HG03457 (cell line): ENCODE measurements around the gene PLCL2.

Experiments
- ATAC-seq: cut with Tn5 transposase; IDR thresholded peaks from one replicate; pipeline ENCODE4 v1.9.1; 2021; ENCODE audit warnings: moderate number of reproducible peaks; ENCODE audit not compliant: unreplicated experiment

The PLCL2 gene

DNA sequence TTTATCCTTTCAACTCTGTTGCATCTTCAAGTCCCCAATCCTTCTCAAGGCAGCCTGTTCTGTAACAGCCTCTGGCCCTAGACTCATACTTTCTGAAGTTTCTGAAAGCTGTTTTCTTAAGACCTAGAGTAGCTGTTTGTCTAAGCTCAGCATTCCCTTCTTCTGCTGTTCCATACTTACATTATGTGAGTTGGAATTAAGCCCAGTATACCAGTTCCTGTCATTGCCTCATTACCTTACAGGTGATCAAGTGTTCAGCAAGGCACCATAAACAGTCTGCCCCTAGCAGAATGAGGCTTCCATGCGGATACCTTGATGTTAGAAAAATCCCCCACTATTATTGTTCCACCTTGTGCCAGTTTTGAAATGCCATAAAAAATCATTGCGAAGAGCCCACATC, 180.6 kb downstream of the PLCL2 start:
- ATAC-seq, result no peak

DNA sequence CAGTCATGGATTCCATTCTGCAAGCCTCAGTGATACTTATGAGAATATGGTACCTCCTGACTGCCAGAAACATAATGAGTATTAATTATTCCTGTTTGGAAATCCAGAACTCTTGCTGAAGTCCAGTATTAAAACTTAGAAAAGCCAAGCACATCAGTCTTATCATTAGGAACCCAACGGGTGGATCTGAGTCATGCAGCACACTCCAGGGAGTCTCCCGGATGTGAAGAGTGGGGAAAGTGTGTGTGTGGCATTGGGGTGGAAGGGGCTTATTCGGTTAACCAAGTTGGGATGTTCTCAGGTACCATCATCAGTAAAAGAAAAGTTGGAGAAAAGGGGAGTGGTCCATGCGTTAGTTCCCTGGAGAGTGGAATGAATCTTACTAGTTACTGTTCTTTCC, 181.1 kb downstream of the PLCL2 start:
- ATAC-seq, result no peak

DNA sequence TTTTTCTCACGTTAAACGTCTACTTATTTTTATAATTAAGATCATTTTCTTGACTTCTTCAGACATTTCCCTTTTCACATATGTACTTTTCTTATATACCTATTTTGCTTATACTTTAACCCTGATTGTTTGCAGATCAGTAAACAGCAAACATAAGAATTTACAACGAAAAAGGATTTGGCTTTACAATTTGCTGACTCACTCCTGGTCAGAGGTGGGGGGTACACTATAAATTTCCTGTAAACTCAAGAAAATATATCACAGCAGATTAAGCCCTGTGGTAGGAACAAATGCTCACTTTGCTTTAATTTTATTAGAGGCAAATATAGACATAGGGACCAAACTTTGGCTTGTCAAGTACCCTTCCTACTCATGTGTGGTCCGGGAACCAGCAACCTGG, 185.0 kb downstream of the PLCL2 start:
- no peak for ATAC-seq

DNA sequence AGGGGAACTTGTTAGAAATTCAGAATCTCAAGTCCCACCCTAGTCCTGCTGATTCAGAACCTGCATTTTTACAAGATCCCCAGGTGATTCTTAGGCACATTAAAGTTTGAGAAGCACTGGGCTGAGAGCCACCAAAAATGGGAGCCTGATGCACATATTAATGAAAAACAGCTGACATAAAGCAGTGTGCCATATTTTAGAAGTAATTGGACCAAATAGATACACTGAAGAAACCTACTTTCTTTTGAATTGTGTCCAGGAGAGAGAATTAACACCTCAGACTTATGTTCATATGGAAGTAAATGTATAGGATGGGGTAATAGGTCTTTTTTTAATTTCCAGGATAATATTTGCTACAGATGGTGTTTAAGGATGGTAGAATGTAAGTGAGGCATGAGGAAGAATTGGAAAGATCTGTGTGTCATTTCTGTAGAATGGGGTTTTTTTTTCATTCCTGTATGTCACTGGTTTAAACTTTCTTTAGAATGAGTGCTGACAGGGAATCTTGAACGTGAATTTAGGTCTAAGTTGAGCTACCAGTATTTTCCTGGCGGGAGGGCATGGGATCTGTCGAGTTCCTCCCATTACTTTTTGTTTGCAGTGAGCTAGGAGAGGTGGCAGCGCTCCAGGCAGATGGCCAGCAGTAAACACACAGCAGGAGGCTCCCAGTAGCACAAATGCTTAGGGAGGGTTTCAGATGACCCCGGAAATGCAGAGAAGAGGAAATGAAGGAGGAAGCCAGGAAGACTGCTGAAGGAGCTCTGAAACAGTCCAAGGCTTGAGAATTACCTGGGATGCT, 185.6 kb downstream of the PLCL2 start:
- ATAC-seq, result no peak

DNA sequence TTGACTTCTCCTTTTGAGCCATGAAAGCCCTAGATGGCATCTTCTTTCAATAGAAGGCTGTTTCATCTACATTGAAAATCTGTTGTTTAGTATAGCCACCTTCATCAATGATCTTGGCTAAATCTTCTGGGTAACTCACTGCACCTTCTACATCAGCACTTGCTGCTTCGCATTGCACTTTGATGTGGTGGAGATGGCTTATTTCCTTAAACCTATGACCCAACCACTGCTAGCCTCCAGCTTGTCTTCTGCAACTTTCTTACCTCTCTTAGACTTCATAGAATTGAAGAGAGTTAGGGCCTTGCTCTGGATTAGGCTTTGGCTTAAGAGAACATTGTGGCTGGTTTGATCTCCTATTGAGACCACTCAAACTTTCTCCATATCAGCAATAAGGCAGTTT, 189.8 kb downstream of the PLCL2 start:
- ATAC-seq, result no peak

DNA sequence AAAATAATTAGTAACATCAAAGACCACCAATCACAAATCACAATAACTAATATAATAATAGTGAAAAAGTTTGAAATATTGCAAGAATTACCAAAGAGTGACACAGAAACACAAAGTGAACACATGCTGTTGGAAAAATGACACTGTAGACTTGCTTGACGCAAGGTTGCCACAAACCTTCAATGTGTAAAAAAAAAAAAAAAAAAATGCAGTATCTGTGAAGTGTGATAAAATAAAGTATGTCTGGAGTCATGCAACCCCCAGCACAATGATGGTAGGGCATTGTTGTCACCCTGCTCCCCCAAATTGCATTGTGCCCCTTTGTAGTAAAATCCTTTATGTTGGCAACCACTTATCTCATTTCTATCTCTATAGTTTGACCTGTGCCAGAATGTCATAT, 190.6 kb downstream of the PLCL2 start:
- ATAC-seq, result no peak

DNA sequence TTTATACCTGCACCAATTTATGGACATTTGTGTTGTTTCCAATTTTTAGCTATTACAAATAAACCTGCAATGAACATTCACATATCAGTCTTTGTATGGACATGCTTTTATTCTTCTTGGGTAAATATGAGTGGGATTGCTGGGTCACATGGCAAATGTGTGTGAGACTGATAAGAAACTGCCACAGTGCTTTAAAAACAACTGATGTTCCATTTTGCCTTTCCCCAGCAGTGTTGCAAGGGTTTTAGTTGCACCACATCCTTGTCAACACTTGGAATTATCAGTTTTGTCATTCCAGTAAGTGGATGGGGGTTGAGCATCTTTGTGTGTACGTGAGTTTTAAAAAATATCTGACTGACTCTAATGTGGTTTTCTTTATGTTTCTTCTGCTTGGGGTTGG, 191.2 kb downstream of the PLCL2 start:
- ATAC-seq, result no peak

DNA sequence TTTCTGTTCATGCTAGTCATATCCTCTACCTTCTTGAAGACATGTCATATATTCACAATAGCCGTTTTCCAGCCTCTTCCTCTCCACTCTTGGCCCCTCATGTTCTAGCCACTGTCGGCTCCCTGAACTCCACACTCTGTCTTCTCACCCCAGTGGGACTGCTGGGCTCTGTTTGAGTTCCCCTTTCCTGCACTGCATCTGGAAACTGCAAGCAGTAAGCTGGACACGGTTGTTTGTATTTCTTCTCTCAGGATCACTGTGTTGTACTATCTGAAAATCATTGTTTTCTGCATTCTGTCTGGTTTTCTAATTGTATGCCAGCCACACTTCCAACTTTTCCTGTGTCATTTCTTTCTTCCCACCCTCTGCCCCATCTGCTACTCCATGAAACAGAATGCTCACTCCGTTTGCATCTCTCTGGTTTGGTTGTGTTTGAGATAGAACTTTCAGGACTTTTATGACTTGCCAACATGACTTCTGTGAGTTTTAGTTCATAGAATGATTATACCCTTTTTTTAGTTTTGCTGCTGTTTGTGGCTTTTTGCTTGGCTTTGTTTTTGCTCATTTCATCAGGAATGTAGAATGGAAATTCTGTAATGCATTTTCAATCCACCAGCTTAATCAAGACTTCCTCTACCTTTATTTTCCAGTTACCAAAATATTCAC, 192.3 kb downstream of the PLCL2 start:
- no peak for ATAC-seq

DNA sequence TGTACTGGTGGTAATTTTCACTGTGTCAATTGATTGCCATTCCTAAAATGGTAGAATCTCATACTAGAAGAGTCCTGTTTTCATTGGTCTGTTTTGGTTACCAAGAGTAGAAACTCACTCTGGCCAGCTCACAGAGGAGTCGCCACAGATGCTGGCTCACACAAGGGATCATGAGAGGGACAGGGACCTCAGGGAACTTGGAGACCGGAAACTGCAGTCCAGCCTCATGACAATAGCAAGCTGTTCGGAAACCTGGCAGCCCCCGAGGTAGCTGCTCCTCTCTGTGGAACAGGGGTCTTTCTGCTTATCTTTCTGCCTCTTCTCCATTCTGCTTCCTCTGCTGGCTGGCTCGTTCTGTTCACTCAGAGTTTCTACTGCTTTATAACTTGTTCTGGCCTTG, 192.9 kb downstream of the PLCL2 start:
- ATAC-seq, result no peak

DNA sequence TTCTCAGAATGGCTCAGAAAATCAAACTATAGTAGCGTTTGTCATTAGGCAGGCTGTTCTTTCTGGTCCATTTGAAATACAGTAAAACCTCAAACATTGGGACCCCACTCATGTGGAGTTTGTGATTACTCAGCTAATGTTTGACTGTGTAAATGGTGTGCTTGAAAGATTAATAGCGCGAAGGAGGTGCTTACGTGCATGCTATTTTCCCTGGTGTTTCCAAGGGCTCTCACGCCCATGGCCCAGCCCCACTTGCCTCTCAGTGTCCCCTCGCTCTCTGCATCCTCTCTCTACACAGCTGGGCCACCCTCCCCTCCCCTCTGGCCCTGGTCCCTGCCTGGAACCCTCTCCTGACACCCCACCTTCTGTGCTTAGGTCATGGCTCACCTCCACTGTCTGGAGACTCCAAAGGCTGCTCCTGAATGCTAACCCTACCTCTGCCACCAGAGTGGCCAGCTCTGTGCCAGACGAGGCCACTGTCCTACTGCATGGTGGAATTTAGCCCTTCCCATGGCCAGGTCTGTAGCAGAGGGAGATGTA, 194.2 kb downstream of the PLCL2 start:
- ATAC-seq, result no peak

DNA sequence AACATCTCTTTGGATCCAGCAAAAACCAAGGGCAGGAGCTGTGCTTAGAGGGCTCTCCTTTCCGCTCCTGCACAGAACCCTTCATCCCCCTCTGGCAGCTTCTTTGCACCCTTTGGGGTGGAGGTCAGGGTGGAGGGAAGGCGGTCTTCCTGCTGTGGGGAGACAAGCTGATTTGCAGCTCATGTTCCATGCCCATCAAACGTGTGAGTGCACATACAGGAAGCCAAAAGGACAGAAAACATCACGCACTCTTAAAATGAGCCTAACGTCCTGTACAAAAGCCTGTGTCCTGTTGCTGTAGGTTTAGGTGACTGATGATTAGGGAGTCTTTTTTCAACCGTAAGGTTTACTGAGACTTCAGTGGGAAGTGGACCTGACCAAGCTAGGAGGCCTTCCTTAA, 195.2 kb downstream of the PLCL2 start:
- no peak for ATAC-seq

DNA sequence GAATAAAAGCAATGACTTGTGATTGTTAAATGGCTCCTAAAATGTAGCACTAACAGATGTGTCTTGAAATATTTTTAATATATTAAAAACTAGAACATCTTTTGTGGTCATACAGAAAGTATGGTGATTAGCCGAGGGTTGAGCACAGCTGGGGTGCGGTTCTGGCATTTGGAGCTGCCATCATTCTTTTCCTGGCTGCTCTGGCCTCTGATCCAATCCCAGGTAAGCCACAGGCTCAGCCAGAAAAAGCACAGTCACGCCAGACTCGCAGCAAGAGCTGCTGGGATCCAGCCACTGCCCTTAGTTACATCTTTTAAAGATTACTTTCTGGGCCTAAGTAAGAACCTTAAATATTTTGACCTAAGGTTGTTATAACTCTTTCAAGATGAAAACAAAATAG, 196.8 kb downstream of the PLCL2 start:
- ATAC-seq, result no peak

DNA sequence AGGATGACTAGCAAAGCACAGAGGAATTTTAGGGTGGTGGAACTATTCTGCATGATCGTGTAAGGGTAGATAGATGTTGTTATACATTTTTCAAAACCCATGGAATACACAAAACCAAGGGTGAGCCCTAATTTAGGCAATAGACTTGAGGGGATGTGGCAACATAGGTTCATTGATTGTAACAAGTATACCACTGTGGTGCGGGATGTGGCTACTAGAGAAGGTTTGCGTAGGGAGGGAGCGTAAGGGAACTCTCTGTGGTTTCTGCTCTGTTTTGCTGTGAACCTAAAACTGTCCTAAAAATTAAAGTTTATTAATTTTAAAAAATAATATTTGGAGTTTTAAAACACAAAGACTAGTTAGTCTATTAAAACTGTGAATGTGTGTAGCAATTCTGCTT, 202.8 kb downstream of the PLCL2 start:
- no peak for ATAC-seq

DNA sequence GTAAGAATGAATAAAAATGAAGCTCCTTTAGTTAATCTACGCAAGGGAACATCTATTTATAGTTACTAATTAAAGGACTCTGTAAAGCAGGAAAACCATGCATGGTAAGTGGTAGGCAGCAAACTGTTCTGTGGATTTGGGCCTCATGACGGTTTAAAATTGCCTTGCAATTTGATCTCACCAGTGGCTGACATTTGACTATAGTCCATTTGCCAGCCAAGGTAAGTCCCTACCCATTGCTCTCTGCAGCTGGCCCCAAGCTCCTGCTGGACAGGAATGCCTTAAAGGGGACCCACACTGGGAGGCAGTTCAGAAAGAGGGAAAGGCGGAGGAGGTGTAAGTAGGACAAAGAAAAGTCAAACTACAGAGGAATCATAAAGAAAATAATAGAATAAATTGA, 203.3 kb downstream of the PLCL2 start:
- ATAC-seq, result no peak

DNA sequence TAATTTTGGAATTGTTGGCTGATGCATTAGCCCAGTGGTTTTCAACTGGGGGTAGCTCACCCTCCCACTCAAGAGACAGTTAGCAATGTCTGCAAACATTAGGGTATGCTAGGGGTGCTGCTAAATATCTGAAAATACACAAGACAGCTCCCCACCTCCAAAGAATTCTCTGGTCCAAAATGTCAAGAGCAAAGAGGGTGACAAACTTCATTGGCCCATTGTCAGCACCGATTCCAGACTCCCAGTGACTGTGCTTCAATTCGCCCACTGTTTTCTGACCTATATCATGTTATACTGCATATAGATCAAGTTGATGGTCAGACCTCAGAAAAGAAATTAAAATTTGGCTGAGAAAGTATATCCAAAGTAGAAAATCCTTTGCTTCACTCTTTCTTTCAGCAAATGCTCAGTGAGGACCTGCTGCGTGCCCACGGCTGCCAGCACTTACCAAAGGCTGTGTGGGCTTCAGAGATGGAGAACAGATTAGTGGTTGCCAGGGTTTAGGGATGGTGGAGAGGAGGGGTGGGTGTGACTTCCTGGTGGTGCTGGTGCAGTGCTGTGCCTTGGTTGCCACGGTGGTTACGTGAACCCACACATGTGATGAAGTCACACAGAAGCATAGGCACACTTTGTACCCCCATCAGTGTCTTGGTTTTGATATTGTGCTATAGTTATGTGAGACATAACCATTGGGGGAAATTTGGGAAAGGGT, 204.0 kb downstream of the PLCL2 start:
- no peak for ATAC-seq

DNA sequence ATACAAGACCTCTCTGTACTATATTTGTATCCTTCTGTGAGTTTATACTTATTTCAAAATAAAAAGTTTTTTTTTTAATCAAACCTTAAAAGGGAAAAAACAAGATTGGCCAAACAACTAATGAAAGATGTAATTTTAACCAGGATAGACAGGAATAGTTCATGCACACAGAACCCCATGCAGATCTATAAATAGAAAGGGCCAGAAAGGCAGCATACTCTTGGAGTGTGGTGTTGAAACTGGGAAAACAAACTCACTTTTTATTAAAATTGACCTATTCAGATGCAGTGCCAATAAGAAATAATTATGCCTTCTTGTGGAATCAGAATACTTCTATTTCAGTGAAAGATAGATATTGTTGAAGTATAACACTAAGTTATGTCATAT, 204.6 kb downstream of the PLCL2 start:
- no peak for ATAC-seq

DNA sequence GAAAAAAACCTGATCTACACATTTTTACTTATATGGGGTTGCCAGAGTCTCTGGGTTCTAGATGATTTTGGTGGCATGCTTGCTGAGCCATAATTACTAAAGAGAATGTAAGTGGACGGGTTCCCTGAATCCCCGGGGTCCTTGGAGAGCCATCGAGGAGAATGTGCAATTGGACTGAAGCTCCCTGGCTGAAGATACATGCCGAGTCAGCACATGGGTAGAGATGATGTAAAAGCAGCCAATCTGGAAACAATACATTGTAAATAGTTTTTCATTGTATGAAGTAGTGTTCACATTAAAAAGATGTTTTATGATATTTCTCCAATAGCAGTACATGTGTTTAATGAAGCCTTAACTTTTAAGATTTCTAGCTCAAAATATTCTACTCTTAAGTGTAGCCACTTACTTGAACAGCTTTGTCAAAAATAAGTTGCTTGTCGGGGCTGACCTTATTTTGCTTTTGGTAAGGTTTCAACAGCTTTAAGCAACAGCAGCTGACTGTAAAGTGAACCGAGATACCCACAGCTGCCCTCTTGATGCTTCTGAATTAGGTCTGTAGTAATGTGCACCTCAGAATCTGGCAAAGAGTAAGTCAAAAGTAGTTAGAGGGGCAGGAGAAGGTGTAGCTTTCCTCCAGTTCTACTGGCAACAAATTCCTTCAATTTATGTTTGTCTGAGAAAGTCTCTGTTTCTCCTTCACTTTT, 205.7 kb downstream of the PLCL2 start:
- no peak for ATAC-seq

DNA sequence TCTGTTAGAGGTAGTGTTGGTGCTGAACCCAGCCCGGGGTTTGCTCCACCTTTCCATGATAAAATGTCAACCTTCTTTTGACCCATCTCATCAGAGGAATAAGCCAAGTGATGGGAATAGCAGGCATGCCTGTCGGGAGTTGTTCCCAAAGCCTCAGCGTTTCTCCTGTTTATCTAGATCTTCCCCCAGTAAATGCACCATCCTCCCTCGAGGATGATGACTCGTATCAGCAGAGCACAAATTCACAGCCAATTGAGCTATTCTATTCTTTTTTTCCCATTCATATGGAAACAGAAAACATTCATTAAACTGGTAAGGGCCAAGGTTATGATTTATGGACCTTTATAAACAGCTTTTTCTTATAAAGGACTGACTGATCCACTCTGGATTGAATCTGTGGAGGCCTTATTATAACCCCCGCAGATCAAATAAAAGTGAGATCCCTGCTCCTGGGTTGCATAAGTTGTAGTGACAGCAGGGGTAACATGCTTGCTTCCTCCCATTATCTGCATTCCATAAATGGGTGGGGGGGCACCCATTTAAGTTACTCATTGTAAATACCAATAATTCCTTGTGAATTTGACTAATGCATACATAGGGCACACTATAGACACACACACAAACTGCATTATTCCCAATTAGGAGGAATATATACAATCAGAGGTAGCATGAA, 207.3 kb downstream of the PLCL2 start:
- ATAC-seq, result no peak

DNA sequence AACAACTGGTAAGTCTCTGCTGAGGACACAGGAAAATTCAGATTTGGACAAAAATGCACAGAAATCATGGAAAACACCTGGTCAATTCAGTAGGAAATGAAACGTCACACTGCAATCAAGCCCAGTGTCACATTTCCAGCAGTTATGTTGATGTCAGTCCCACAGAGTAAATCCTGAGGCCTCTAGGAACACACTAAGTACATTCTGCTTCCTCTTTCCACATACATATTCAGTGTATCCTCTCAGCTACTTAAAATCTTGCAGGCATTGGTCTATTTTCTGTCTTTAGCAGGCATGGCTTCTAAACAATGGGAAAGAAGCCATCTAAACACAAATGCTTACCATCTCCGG, 207.8 kb downstream of the PLCL2 start:
- no peak for ATAC-seq

DNA sequence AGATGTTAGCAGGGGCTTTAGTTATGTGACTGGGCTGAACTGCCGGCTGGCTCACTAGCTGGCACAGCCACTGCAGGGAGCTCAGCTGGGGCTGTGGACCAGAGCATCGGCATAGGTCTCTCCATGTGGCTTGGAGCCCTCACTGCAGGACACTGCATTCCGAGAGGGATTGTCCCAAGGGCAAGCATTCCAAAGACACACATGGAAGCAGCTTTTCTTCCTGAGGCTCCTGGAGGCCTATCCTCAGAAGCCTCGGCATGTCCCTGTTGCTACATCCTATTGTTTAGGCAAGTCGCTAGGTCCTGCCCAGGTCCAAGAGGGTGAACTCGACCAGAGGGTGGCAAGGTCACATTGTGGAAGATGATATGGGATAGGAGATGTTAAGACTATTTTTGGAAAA, 209.8 kb downstream of the PLCL2 start:
- no peak for ATAC-seq

DNA sequence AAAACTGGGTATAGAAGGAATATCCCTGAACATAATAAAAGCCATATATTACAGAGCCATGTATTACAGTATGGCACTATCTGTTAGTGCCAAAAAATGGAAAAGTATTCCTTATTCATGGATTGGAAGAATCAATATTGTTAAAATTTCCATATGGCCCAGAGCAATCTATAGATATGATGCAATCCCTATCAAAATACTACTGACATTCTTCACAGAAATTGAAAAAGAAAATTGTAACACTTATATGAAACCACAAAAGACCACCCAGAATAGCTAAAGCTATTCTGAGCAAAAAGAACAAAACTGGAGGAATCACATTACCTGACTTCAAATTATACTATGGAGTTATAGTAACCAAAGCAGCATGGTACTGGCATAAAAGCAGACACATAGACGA, 218.8 kb downstream of the PLCL2 start:
- ATAC-seq, result no peak
